Loucy (cell line): ENCODE measurements around the gene GPRC5C.

ENCODE experiments used
- H2AFZ ChIP-seq: fragments of 200-600 bp; sonication (generic); 2 replicates; pipeline ENCODE4 v1.6.0; 2016; ENCODE audit warnings: antibody characterized with exemption, mild to moderate bottlenecking, low read length, moderate library complexity
- H3F3A ChIP-seq: fragments of 200-600 bp; 2 replicates; pipeline ENCODE4 v1.6.0; 2016; ENCODE audit warnings: antibody characterized with exemption, low read depth, mild to moderate bottlenecking
- H3K27me3 ChIP-seq: fragments of 200-600 bp; sonication (generic); 2 replicates; pipeline ENCODE4 v1.6.1; 2014; ENCODE audit warnings: low read length, mild to moderate bottlenecking; ENCODE audit not compliant: insufficient read depth, poor library complexity, severe bottlenecking
- H3K36me3 ChIP-seq: fragments of 200-600 bp; sonication (generic); 2 replicates; pipeline ENCODE4 v1.6.1; 2016; ENCODE audit warnings: low read length; ENCODE audit not compliant: insufficient read depth
- H3K4me1 ChIP-seq: fragments of 200-600 bp; sonication (generic); 2 replicates; pipeline ENCODE4 v1.5.1; 2014; ENCODE audit warnings: low read length, mild to moderate bottlenecking; ENCODE audit not compliant: insufficient read depth, poor library complexity, severe bottlenecking
- H3K4me2 ChIP-seq: fragments of 200-600 bp; sonication (generic); 2 replicates; pipeline ENCODE4 v1.6.0; 2014; ENCODE audit warnings: antibody characterized with exemption, low read length, low read depth, mild to moderate bottlenecking; ENCODE audit not compliant: poor library complexity, severe bottlenecking
- H3K4me3 ChIP-seq: fragments of 200-600 bp; sonication (generic); 2 replicates; pipeline ENCODE4 v1.5.1; 2014; ENCODE audit warnings: low read length, mild to moderate bottlenecking, mixed read lengths; ENCODE audit not compliant: poor library complexity, severe bottlenecking
- H3K79me2 ChIP-seq: fragments of 200-600 bp; sonication (generic); 2 replicates; pipeline ENCODE4 v1.6.1; 2014; ENCODE audit warnings: low read length; ENCODE audit not compliant: insufficient read depth
- H3K9ac ChIP-seq: fragments of 200-600 bp; sonication (generic); 2 replicates; pipeline ENCODE4 v1.6.0; 2014; ENCODE audit warnings: mild to moderate bottlenecking, low read depth, low read length, moderate library complexity; ENCODE audit not compliant: poor library complexity, severe bottlenecking
- H3K9me2 ChIP-seq: fragments of 200-600 bp; sonication (generic); replicated peaks from 2 replicates; pipeline ENCODE4 v1.6.1; 2016; ENCODE audit warnings: low read depth, low read length, mixed read lengths
- H3K9me3 ChIP-seq: fragments of 200-600 bp; sonication (generic); 2 replicates; pipeline ENCODE4 v1.6.1; 2014; ENCODE audit warnings: mild to moderate bottlenecking, antibody characterized with exemption, low read length, low read depth; ENCODE audit not compliant: insufficient read depth
- H4K20me1 ChIP-seq: fragments of 200-600 bp; sonication (generic); 2 replicates; pipeline ENCODE4 v1.6.0; 2014; ENCODE audit warnings: antibody characterized with exemption, low read length, mild to moderate bottlenecking; ENCODE audit not compliant: insufficient read depth, poor library complexity, severe bottlenecking
- CTCF ChIP-seq: fragments of 200-600 bp; sonication (generic); conservative IDR thresholded peaks from 2 replicates; pipeline ENCODE4 v1.5.1; 2014; ENCODE audit warnings: mild to moderate bottlenecking, antibody characterized with exemption, low read length
- EZH2phosphoT487 ChIP-seq: fragments of 200-600 bp; IDR thresholded peaks from 2 replicates; pipeline ENCODE4 v1.6.1; 2018; ENCODE audit warnings: antibody characterized with exemption, mild to moderate bottlenecking, moderate library complexity, borderline replicate concordance

GPRC5C gene

GRCh38 chr17:74458835-74459234 is 26.9 kb downstream of the GPRC5C start:
- Histone ChIP-seq H3K9me2 (no peaks in the 10 kb centered on the region), H3F3A (0 out of 2 replicates have a peak, but pooled peaks cover 1% of the 10 kb centered on the region), H3K9ac (no peak overlapping the region)

GRCh38 chr17:74459622-74460021 is 27.7 kb downstream of the GPRC5C start:
- Histone ChIP-seq H3K4me2 (no peak overlapping the region), H3K9ac (no peak overlapping the region), H3K27me3 (peaks cover 39% of the 10 kb centered on the region), H3K4me3 (no peak overlapping the region), H2AFZ (no peak overlapping the region), H3K4me1 (peaks cover 16% of the 10 kb centered on the region), H3K9me2 (no peaks in the 10 kb centered on the region), H3K9me3 (no peaks in the 10 kb centered on the region), H3F3A (0 out of 2 replicates have a peak, but pooled peaks cover 3% of the 10 kb centered on the region), H4K20me1 (no peaks in the 10 kb centered on the region), H3K36me3 (no peaks in the 10 kb centered on the region), H3K79me2 (no peaks in the 10 kb centered on the region)
- no peak for TF ChIP-seq EZH2phosphoT487
- TF ChIP-seq CTCF, result no peak

More at GRCh38 chr17:74458835-74459234, 26.9 kb downstream of the GPRC5C start:
- H3K36me3 ChIP-seq, result no peaks in the 10 kb centered on the region
- no peak overlapping the region for H3K4me2 ChIP-seq
- TF ChIP-seq CTCF, result no peak
- TF ChIP-seq EZH2phosphoT487, result no peak
- no peaks in the 10 kb centered on the region for H4K20me1 ChIP-seq
- H3K4me1 ChIP-seq, result peaks cover 14% of the 10 kb centered on the region
- H3K9me3 ChIP-seq, result no peaks in the 10 kb centered on the region
- peaks cover 37% of the 10 kb centered on the region for H3K27me3 ChIP-seq
- H3K4me3 ChIP-seq, result no peak overlapping the region
- no peak overlapping the region for H2AFZ ChIP-seq
- no peaks in the 10 kb centered on the region for H3K79me2 ChIP-seq

GRCh38 chr17:74460241-74460640 is 28.4 kb downstream of the GPRC5C start:
- no peak overlapping the region for H3K9ac ChIP-seq
- H3K27me3 ChIP-seq, result peaks cover 46% of the 10 kb centered on the region
- H4K20me1 ChIP-seq, result no peaks in the 10 kb centered on the region
- 0 out of 2 replicates have a peak, but pooled peaks cover 3% of the 10 kb centered on the region for H3F3A ChIP-seq
- no peak overlapping the region for H3K4me2 ChIP-seq
- no peaks in the 10 kb centered on the region for H3K9me2 ChIP-seq
- 0 out of 2 replicates have a peak, but pooled peaks have one; percentile 23 for TF ChIP-seq CTCF
- TF ChIP-seq EZH2phosphoT487, result no peak
- no peak overlapping the region for H3K4me3 ChIP-seq
- no peaks in the 10 kb centered on the region for H3K79me2 ChIP-seq
- H3K36me3 ChIP-seq, result no peaks in the 10 kb centered on the region
- no peaks in the 10 kb centered on the region for H3K9me3 ChIP-seq
- H2AFZ ChIP-seq, result no peak overlapping the region
- H3K4me1 ChIP-seq, result peaks cover 16% of the 10 kb centered on the region
